MM.1S (cell line): ENCODE measurements around the gene TMEM244.
"Not testable (repeated sequence)": the region's sequence is repeated elsewhere in the genome, so short reads cannot be mapped to it uniquely, and the experiment has no call there.

Experiments
- EZH2phosphoT487 ChIP-seq: fragments of 300-600 bp; sonication (generic); IDR thresholded peaks from 2 replicates; pipeline ENCODE4 v1.6.1; 2018; ENCODE audit warnings: antibody characterized with exemption, low read length
- TF ChIP-seq, protein P1 (sequence below): fragments of 300-600 bp; sonication (generic); IDR thresholded peaks from 2 replicates; pipeline ENCODE4 v1.5.1; 2016; ENCODE audit warnings: antibody characterized with exemption, low read length, mixed read lengths

GRCh38 chr6:129877894-129878293, 16.8 kb upstream of the TMEM244 start:
- TF ChIP-seq, protein P1, sequence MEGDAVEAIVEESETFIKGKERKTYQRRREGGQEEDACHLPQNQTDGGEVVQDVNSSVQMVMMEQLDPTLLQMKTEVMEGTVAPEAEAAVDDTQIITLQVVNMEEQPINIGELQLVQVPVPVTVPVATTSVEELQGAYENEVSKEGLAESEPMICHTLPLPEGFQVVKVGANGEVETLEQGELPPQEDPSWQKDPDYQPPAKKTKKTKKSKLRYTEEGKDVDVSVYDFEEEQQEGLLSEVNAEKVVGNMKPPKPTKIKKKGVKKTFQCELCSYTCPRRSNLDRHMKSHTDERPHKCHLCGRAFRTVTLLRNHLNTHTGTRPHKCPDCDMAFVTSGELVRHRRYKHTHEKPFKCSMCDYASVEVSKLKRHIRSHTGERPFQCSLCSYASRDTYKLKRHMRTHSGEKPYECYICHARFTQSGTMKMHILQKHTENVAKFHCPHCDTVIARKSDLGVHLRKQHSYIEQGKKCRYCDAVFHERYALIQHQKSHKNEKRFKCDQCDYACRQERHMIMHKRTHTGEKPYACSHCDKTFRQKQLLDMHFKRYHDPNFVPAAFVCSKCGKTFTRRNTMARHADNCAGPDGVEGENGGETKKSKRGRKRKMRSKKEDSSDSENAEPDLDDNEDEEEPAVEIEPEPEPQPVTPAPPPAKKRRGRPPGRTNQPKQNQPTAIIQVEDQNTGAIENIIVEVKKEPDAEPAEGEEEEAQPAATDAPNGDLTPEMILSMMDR = not testable (repeated sequence)
- TF ChIP-seq EZH2phosphoT487 = not testable (repeated sequence)
